ENCODE results near the gene PDPK1. TPM values are rescaled to one million over a fixed set of nuclear protein-coding genes. Genes with fewer than 3 reads are reported as not detected.

PDPK1 gene
- total and polyA plus RNA-seq, 8 donors: 12.7 to 34.8 (median 30.9) TPM

DNA sequence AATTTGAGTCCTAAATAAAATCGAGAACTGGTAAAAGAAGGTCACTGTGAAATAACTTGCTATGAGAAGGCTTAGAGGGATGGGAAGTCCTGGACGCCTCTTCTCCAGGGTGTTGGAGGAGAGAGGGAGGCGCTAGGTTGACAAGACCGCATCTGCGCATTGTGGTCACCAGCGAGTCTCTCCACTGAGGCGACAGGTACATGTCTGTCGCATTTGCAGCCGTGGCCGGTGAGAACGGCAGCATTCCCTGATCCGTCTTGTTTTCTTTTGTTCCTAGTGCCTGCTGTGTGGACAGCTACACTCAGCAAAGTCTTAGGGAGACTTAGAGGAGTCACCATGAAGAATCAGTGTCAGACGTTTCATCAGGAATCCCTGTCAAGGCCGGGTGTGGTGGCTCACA is 32.1 kb upstream of the PDPK1 start:
- DNase-seq (peak in 1 of 6 donors; percentile 22), FAIRE-seq (no peak), ATAC-seq (no peak)
- Histone ChIP-seq H3K4me3 (no peak overlapping the region), H3K9me3 (no peaks in the 10 kb centered on the region), H3K27me3 (no peaks in the 10 kb centered on the region), H3K36me3 (peaks cover 0 to 5% (median 0%) of the 10 kb centered on the region in 3 donors), H3K27ac (no peak overlapping the region), H3K4me1 (peaks cover 3 to 15% (median 5%) of the 10 kb centered on the region in 3 donors)
- 86 to 91% methylated on average over 14 of the region's 14 CpGs for WGBS, 2 donors
- intact Hi-C loops (cut with DNase I): no loop called here
- TF ChIP-seq, protein P1, sequence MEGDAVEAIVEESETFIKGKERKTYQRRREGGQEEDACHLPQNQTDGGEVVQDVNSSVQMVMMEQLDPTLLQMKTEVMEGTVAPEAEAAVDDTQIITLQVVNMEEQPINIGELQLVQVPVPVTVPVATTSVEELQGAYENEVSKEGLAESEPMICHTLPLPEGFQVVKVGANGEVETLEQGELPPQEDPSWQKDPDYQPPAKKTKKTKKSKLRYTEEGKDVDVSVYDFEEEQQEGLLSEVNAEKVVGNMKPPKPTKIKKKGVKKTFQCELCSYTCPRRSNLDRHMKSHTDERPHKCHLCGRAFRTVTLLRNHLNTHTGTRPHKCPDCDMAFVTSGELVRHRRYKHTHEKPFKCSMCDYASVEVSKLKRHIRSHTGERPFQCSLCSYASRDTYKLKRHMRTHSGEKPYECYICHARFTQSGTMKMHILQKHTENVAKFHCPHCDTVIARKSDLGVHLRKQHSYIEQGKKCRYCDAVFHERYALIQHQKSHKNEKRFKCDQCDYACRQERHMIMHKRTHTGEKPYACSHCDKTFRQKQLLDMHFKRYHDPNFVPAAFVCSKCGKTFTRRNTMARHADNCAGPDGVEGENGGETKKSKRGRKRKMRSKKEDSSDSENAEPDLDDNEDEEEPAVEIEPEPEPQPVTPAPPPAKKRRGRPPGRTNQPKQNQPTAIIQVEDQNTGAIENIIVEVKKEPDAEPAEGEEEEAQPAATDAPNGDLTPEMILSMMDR (IDR thresholded peaks at IDR 0.05): no peak

DNA sequence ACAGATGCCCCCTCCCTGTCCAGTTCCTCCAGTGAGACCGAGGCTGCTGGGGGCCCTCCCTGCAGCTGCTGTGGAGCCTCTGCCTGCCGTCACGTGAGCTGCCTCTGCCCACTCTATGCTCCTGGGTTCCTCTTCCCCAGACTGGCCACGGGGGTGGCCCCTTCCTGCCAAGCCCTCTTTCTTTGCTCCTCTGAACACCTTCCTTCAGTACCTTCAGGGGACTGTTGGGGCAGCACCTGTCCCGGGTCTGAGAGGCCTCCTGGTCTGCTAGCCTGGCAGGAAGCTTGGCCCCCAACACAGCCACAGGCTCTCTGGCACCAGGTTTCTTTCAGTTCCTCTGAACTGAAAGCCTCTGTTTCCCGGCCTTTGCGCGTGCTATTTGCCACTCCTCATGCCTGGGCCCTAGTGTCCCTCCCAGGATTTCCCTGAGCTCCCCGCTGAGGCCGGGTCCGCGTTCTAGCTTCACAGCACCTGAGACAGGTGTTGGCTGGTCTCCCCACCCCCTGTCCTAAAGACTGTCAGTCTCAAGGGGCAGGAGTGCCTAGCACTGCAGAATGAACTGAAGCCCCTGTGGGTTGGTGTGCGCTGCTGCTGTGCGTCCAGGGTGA is 30.7 kb upstream of the PDPK1 start:
- TF ChIP-seq, protein P1 (IDR thresholded peaks at IDR 0.05): no peak
- ATAC-seq: peak in 2 of 4 donors; percentile 13 to 59

DNA sequence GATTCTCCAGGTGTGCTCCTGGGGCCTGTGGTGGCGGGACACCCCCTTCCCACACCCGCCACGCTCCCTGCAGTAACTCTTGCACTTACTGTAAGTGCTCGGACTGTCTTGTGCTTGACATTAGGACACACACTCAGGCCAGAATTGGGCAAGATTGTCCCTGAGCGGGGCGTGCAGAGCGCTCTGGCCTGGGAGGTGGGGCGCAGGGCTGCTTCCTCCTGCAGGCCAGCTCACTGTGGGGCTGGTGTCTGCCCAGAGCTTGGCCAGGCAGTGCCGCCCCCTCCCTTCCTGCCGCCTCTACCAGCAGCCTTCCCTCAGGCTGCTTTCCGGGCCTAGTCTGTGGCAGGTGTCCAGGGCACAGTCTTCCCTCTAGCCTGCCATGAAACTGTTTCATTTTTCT is 30.2 kb upstream of the PDPK1 start:
- peak in 2 of 4 donors; percentile 58 to 64 for ATAC-seq
- no peak for FAIRE-seq
- H3K4me1 ChIP-seq: peaks cover 2 to 5% (median 4%) of the 10 kb centered on the region in 3 donors
- H3K27ac ChIP-seq: peak overlapping the region in 2 of 4 donors; percentile 55 to 60
- peak in 2 of 6 donors; percentile 29 to 54 for DNase-seq
- H3K4me3 ChIP-seq: no peak overlapping the region
- peaks cover 0 to 5% (median 0%) of the 10 kb centered on the region in 3 donors for H3K36me3 ChIP-seq
- TF ChIP-seq, protein P1 (IDR thresholded peaks at IDR 0.05): no peak
- intact Hi-C loops (cut with DNase I): no loop called here
- WGBS, 2 donors: 91 to 94% methylated on average over 11 of the region's 11 CpGs
- H3K27me3 ChIP-seq: no peaks in the 10 kb centered on the region
- no peaks in the 10 kb centered on the region for H3K9me3 ChIP-seq

More for the DNA sequence above, 30.7 kb upstream of the PDPK1 start:
- Histone ChIP-seq H3K4me3 (no peak overlapping the region), H3K9me3 (no peaks in the 10 kb centered on the region), H3K36me3 (peaks cover 0 to 5% (median 0%) of the 10 kb centered on the region in 3 donors), H3K27me3 (no peaks in the 10 kb centered on the region), H3K27ac (peak overlapping the region in 2 of 4 donors; percentile 55 to 60), H3K4me1 (peaks cover 0 to 4% (median 0%) of the 10 kb centered on the region in 3 donors)
- DNase-seq (peak in 2 of 6 donors; percentile 53 to 58), FAIRE-seq (no peak)
- intact Hi-C loops (cut with DNase I): no loop called here
- 86 to 90% methylated on average over 14 of the region's 14 CpGs for WGBS, 2 donors

DNA sequence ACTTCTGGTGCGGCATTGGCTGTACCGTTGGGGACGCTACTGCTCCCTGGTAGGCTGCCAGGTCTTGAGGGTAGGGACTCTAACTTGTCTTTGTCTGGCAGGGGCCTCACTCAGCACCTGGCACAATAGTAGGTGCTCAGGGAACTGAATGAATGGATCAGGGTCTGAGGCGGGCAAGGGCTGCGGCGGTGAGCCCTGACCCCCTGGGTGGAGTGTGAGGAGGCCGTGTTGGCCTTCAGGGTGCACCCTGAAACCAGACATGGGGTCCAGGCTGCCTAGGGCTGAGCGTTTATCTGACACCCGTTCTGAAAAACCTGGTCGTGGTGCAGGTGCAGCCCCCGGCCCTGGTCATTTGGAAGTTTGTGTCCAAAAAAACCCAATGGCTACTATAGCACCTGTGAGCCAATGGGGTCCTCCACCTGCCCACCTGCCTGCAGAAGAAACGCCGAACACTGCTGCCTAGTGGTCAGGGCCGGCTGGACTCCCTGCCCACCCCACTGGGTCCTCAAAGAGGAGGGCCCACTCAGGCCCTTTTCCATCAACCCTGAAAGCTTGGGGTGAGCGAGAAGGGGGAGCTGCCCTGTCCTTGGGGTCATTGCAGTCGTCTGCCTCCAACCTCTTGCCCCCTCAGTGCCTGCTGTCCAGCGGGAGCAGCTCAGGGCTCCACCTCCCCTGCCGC is 29.0 kb upstream of the PDPK1 start:
- no peak overlapping the region for H3K27ac ChIP-seq
- no peaks in the 10 kb centered on the region for H3K27me3 ChIP-seq
- no peaks in the 10 kb centered on the region for H3K9me3 ChIP-seq
- ATAC-seq: no peak
- peak in 2 of 6 donors; percentile 31 to 47 for DNase-seq
- FAIRE-seq: no peak
- TF ChIP-seq, protein P1 (IDR thresholded peaks at IDR 0.05): no peak
- peaks cover 0 to 5% (median 0%) of the 10 kb centered on the region in 3 donors for H3K36me3 ChIP-seq
- H3K4me1 ChIP-seq: peaks cover 9 to 11% (median 9%) of the 10 kb centered on the region in 3 donors
- intact Hi-C loops (cut with DNase I): no loop called here
- no peak overlapping the region for H3K4me3 ChIP-seq
- 87 to 91% methylated on average over 18 of the region's 18 CpGs for WGBS, 2 donors

All from pancreas (tissue), 10 donors.